Measurements from ENCODE around the gene OTOG.

Gene OTOG

DNA sequence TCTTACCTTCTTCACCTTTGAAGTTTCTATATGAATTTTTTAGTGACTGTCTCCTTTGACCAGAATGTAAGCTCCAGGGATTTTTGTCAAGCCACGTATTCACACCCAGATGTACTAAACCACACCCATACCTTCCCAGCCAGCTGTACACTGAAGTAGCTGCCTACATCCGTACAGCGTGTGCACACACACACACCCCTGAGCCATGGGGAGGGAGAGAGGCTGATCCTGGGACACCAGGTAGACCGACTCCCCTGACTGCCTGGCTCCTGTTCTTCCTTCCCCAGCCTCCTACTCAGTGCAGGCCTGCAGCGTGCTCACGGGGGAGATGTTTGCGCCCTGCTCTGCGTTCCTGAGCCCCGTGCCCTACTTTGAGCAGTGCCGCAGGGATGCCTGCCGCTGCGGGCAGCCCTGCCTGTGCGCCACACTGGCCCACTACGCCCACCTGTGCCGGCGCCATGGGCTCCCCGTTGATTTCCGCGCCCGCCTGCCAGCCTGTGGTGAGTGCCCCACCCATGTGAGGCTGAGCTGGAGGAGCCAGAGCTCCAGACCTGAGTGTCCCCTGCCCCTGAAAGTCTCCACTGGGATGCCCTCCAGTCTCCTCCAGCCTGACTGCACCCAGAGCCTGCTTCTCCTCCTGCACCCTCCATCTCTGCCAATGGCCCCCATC lies 25.9 kb downstream of the OTOG start:
- Histone ChIP-seq H3K36me3 (ENCODE audit: insufficient read depth, low read length) (no peaks in the 10 kb centered on the region), H3K9ac (ENCODE audit: low read depth, low read length, poor library complexity, severe bottlenecking) (no peak overlapping the region), H3K4me2 (ENCODE audit: low read depth, low read length, poor library complexity, severe bottlenecking) (no peak overlapping the region), H3K9me3 (ENCODE audit: insufficient read depth, low read depth, low read length) (no peaks in the 10 kb centered on the region), H3F3A (ENCODE audit: low read depth) (no peaks in the 10 kb centered on the region), H3K27me3 (ENCODE audit: insufficient read depth, low read length, poor library complexity, severe bottlenecking) (no peaks in the 10 kb centered on the region), H3K79me2 (ENCODE audit: insufficient read depth, low read length) (no peaks in the 10 kb centered on the region), H2AFZ (ENCODE audit: low read length) (no peak overlapping the region), H3K9me2 (replicated peaks; ENCODE audit: low read depth, low read length) (no peaks in the 10 kb centered on the region), H4K20me1 (ENCODE audit: insufficient read depth, low read length, poor library complexity, severe bottlenecking) (no peaks in the 10 kb centered on the region), H3K4me3 (ENCODE audit: low read length, poor library complexity, severe bottlenecking) (no peak overlapping the region), H3K4me1 (ENCODE audit: insufficient read depth, low read length, poor library complexity, severe bottlenecking) (peaks cover 5% of the 10 kb centered on the region)
- TF ChIP-seq EZH2phosphoT487 (IDR thresholded peaks at IDR 0.05; ENCODE audit: borderline replicate concordance) = no peak
- TF ChIP-seq, protein P1, sequence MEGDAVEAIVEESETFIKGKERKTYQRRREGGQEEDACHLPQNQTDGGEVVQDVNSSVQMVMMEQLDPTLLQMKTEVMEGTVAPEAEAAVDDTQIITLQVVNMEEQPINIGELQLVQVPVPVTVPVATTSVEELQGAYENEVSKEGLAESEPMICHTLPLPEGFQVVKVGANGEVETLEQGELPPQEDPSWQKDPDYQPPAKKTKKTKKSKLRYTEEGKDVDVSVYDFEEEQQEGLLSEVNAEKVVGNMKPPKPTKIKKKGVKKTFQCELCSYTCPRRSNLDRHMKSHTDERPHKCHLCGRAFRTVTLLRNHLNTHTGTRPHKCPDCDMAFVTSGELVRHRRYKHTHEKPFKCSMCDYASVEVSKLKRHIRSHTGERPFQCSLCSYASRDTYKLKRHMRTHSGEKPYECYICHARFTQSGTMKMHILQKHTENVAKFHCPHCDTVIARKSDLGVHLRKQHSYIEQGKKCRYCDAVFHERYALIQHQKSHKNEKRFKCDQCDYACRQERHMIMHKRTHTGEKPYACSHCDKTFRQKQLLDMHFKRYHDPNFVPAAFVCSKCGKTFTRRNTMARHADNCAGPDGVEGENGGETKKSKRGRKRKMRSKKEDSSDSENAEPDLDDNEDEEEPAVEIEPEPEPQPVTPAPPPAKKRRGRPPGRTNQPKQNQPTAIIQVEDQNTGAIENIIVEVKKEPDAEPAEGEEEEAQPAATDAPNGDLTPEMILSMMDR (conservative IDR thresholded peaks at IDR 0.05; ENCODE audit: low read length) = no peak

DNA sequence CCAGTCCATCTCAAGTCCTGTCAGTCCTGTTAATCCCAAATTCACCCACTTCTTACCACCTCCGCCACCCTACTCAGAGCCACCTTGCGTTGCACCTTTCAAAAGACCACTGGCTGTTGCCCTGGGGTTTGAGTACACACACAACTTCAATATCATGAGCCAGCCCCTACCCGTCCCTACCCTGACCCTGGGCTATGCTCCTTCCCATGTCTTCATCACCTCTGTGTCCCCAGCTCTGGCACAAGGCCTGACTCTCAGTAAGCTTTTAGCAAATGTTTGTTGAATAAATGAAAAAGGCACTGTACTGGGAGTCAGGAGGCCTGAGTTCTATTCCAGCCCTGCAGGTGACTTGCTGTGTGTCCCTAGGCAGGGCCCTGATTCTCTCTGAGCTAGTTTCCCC lies 26.5 kb downstream of the OTOG start:
- Histone ChIP-seq H4K20me1 (ENCODE audit: insufficient read depth, low read length, poor library complexity, severe bottlenecking) (no peaks in the 10 kb centered on the region), H3K9me3 (ENCODE audit: insufficient read depth, low read depth, low read length) (no peaks in the 10 kb centered on the region), H3F3A (ENCODE audit: low read depth) (no peaks in the 10 kb centered on the region), H3K79me2 (ENCODE audit: insufficient read depth, low read length) (no peaks in the 10 kb centered on the region), H3K9me2 (replicated peaks; ENCODE audit: low read depth, low read length) (no peaks in the 10 kb centered on the region), H3K4me3 (ENCODE audit: low read length, poor library complexity, severe bottlenecking) (no peak overlapping the region), H3K27me3 (ENCODE audit: insufficient read depth, low read length, poor library complexity, severe bottlenecking) (no peaks in the 10 kb centered on the region), H3K36me3 (ENCODE audit: insufficient read depth, low read length) (no peaks in the 10 kb centered on the region), H3K9ac (ENCODE audit: low read depth, low read length, poor library complexity, severe bottlenecking) (no peak overlapping the region), H3K4me2 (ENCODE audit: low read depth, low read length, poor library complexity, severe bottlenecking) (no peak overlapping the region), H2AFZ (ENCODE audit: low read length) (no peak overlapping the region), H3K4me1 (ENCODE audit: insufficient read depth, low read length, poor library complexity, severe bottlenecking) (peaks cover 2% of the 10 kb centered on the region)
- TF ChIP-seq, protein P1 (conservative IDR thresholded peaks at IDR 0.05; ENCODE audit: low read length) = no peak
- no peak for TF ChIP-seq EZH2phosphoT487 (IDR thresholded peaks at IDR 0.05; ENCODE audit: borderline replicate concordance)

DNA sequence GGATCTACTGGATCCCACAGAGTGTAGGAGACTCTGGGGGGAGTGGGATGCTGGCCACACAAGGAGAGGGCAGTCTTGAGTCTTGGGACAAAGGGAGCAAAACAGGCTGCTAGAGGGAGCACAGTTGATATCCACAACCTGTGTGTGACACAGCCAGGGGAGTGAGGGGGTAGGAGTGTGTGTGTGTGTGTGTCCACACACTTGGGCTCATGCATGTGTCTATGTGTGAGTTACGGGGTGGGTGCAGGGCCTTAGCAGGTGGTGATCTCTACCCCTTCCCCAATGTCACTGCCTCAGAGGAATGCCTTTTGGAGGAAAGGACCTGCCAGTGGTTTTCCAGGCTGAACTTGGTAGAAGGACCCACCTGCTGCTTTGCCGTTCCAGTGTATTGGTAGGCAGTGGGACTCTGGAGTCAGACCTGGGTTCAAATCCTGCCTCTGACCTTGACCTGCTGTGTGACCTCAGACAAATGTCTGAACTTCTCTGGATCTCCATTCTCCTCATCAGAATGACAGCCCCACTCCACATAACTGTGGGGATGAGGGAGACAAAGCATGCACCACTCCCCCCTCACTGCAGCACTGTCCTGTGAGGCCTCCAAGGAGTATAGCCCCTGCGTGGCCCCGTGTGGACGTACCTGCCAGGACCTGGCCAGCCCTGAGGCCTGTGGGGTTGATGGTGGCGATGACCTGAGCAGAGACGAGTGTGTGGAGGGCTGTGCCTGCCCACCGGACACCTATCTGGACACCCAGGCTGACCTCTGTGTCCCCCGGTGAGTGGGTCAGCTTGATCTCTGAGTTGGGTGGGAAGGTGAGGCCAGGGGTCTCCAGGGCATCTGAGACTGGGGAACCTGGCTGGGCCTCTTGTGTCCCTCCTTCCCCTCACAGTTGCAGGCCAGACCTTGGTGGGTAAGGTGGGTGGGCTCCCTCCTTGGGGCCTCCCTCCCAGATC lies 27.4 kb downstream of the OTOG start:
- H3K4me3 ChIP-seq (ENCODE audit: low read length, poor library complexity, severe bottlenecking) = no peak overlapping the region
- H3K4me1 ChIP-seq (ENCODE audit: insufficient read depth, low read length, poor library complexity, severe bottlenecking) = no peaks in the 10 kb centered on the region
- no peaks in the 10 kb centered on the region for H3K27me3 ChIP-seq (ENCODE audit: insufficient read depth, low read length, poor library complexity, severe bottlenecking)
- H4K20me1 ChIP-seq (ENCODE audit: insufficient read depth, low read length, poor library complexity, severe bottlenecking) = no peaks in the 10 kb centered on the region
- TF ChIP-seq EZH2phosphoT487 (IDR thresholded peaks at IDR 0.05; ENCODE audit: borderline replicate concordance) = no peak
- TF ChIP-seq, protein P1 (conservative IDR thresholded peaks at IDR 0.05; ENCODE audit: low read length) = no peak
- H3K9me3 ChIP-seq (ENCODE audit: insufficient read depth, low read depth, low read length) = no peaks in the 10 kb centered on the region
- H3F3A ChIP-seq (ENCODE audit: low read depth) = no peaks in the 10 kb centered on the region
- no peaks in the 10 kb centered on the region for H3K9me2 ChIP-seq (replicated peaks; ENCODE audit: low read depth, low read length)
- H2AFZ ChIP-seq (ENCODE audit: low read length) = no peak overlapping the region
- H3K36me3 ChIP-seq (ENCODE audit: insufficient read depth, low read length) = no peaks in the 10 kb centered on the region
- H3K79me2 ChIP-seq (ENCODE audit: insufficient read depth, low read length) = no peaks in the 10 kb centered on the region
- no peak overlapping the region for H3K4me2 ChIP-seq (ENCODE audit: low read depth, low read length, poor library complexity, severe bottlenecking)
- H3K9ac ChIP-seq (ENCODE audit: low read depth, low read length, poor library complexity, severe bottlenecking) = no peak overlapping the region
